GM10248 (cell line): ENCODE results near the gene PTGES.

Source experiments
- CTCF ChIA-PET: fragments of 300-600 bp; sonication (Branson Sonifier 250); formaldehyde crosslinking; extraction: SDS; loops from one replicate; lab custom pipeline; 2021; ENCODE audit warnings: antibody characterized with exemption; lab: Yijun Ruan, JAX
- POLR2A ChIA-PET: fragments of 350-650 bp; sonication (Branson Sonifier 250); formaldehyde crosslinking; extraction: SDS; loops from one replicate; lab custom pipeline; 2020; ENCODE audit warnings: antibody characterized with exemption; lab: Yijun Ruan, JAX
- DNase-seq: peaks from one replicate; pipeline ENCODE4 v3.0.0; 2012; ENCODE audit errors: extremely low spot score
- TF ChIP-seq, protein P1 (sequence below): IDR thresholded peaks from 2 replicates; pipeline ENCODE4 v1.5.1; 2012; ENCODE audit warnings: mild to moderate bottlenecking, low read depth; ENCODE audit errors: extremely low read depth, missing control alignments, control extremely low read depth

PTGES gene

DNA sequence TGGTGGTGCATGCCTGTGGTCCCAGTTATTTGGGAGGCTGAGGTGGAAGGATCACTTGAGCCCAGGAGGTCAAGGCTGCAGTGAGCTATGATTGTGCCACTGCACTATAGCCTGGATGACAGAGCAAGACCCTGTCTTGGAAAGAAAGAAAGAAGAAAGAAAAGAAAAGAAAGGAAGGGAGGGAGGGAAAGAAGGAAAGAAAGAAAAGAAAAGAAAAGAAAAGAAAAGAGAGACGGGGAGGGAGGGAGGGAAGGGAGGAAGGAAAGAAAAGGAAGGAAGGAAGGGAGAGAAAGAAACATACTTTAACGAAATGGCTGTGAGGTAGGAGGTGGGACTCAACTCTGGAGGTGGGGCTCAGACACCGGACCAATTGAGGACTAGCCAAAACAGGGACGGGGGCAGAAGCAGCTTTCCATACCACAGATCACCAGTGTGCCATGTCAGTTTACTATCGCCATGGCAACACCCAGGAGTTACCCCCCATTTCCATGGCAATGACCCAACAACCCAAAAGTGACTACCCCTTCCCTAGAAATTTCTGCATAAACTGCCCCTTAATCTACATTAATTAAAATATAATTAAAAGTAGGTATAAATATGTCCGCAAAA is 21.3 kb downstream of the PTGES start:
- DNase-seq = no peak
- CTCF ChIA-PET = no interaction called here
- TF ChIP-seq, protein P1, sequence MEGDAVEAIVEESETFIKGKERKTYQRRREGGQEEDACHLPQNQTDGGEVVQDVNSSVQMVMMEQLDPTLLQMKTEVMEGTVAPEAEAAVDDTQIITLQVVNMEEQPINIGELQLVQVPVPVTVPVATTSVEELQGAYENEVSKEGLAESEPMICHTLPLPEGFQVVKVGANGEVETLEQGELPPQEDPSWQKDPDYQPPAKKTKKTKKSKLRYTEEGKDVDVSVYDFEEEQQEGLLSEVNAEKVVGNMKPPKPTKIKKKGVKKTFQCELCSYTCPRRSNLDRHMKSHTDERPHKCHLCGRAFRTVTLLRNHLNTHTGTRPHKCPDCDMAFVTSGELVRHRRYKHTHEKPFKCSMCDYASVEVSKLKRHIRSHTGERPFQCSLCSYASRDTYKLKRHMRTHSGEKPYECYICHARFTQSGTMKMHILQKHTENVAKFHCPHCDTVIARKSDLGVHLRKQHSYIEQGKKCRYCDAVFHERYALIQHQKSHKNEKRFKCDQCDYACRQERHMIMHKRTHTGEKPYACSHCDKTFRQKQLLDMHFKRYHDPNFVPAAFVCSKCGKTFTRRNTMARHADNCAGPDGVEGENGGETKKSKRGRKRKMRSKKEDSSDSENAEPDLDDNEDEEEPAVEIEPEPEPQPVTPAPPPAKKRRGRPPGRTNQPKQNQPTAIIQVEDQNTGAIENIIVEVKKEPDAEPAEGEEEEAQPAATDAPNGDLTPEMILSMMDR = no peak
- POLR2A ChIA-PET = interaction anchor here (0.5 kb wide), 1 partner anchor 1547 kb away, joined by 3 read pairs; no protein-coding TSS in a partner anchor

DNA sequence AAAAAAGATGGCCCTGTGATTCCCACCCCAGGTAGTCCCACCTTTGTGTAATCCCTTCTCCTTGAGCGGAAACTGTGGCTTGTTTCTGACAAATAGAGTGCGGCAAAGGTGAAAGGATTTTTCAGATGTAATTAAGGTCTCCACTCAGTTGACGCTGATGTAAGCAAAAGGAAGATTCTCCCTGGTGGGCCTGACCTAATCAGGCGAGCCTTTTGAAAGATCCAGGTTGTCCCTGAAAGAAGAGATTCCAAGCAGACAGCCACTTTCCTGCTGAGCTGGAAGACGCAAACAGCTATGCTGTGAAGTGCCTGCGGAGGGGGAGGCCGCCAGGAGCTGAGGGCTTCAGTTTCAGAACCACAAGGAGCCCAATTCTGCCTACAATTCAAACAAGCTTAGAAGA is 24.1 kb downstream of the PTGES start:
- DNase-seq = no peak
- ChIA-PET CTCF (interaction anchor here (0.9 to 7.6 kb wide), 5 partner anchors 9 to 597 kb away, joined by 3 to 74 read pairs (median 21); no protein-coding TSS in a partner anchor), POLR2A (no interaction called here)
- TF ChIP-seq, protein P1 = no peak

DNA sequence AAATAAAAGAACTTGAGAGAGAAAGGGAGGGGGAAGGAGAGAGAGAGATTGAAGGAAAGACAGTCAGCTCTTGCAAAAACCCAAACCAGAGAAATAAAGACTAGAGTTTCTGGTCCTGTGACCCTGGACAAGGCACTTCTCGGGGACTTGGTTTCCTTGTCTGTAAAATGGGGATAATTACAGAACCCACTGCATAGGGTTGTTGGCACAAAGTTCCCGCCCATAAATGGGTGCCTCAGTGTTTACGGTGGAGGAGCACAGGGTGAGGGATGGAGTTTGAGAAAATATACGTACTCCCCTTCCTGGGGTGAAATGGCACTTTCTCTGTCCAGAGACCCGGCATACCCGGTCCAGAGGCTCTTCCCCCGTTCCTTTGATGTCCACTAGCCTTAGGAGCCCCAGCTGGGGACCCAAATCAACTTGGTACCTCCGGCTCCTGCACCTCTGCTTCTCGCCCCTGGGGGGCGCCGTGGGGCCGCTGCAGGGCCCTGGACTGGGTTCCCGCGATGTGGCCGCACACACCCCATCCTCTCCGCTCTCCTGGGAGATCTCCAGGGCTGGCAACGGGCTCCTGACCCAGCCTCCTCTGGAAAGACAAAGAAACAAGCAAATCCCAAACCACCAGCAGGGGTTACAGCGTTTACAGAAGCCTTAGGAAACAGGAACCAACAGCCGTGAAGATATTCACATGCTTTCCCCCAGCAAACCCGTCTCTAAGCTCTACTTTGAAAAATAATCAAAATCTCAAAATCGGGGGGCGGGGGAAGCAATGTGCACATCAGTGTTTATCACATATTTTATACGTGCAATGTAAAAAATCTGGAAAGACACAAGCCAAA is 26.3 kb downstream of the PTGES start:
- ChIA-PET CTCF (interaction anchor here (0.7 to 7.6 kb wide), 31 partner anchors 11 to 600 kb away, joined by 3 to 74 read pairs (median 5); partner anchors contain the start of gene PTGES), POLR2A (no interaction called here)
- DNase-seq = peak; percentile 87
- TF ChIP-seq, protein P1 = peak; percentile 85

DNA sequence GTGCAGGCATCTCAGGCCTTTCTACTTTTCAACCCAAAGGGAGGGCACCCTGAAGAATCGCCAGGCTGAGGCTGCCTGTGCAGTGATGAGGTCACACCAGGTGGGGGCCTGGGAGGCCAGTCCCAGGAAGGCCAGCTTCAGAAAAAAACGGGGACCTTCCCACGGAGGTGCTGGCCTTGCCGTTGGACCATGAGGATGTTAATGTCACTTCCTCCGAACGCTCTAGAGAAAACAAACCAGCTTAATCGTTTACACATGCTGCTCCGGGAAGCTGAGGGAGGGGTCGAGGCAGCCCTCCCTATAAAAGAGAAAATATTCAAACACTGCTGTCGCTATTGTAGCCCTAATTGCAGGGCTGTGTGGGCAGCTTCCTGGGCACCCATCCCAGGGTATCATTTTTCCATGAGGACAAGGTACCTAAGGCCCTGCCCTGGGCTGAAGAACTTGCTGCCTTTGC is 27.0 kb downstream of the PTGES start:
- ChIA-PET CTCF (interaction anchor here (0.9 to 7.6 kb wide), 23 partner anchors 10 to 601 kb away, joined by 3 to 74 read pairs (median 6); partner anchors contain the start of gene PTGES), POLR2A (no interaction called here)
- TF ChIP-seq, protein P1 = no peak
- no peak for DNase-seq

DNA sequence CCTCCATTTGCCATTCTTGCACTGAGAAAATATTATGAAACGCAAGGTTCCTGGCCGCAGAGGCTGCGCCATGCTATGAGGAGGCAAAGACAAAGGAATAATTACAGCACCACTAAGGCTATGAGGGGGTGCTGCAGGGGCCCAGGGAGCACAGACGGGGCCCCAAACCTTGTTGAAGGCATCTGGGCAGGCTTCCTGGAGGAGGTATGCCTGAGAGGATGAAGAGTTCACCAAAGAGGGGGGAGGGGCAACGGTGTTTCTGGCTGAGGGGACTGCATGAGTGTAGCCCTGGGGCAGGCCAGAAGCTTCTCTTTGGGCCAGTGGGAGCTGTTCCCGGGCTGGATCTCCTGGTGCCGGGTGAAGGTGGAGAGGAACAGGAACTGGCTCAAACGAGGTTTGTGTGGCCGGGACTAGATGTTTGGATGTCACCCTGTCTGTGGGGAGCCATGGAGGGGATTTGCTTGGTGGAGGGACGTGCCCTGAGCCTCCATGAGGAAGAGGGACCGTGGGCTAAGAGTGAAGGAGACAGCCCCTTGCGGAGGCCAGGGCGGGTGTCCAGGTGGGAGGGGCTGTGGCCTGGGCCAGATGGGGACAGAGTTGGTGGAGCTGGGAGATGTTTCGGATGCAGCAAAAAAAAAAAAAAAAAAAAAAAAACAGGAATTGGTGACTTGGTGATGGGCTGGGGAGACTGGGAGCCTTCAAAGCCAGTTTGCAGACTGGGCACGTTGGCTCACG is 28.2 kb downstream of the PTGES start:
- TF ChIP-seq, protein P1 = no peak
- ChIA-PET CTCF (interaction anchor here (1.0 to 7.6 kb wide), 6 partner anchors 12 to 66 kb away, joined by 3 to 74 read pairs (median 16); no protein-coding TSS in a partner anchor), POLR2A (interaction anchor here (0.6 kb wide), 1 partner anchor 1985 kb away, joined by 9 read pairs; no protein-coding TSS in a partner anchor)
- no peak for DNase-seq
